NCI-H2107 treated with DMSO at 0.1 percent for 48 hours (cell line): ENCODE data around the gene RHOJ.
"Not testable (repeated sequence)": the region's sequence is repeated elsewhere in the genome, so short reads cannot be mapped to it uniquely, and the experiment has no call there.

Source experiments
- DNase-seq: peaks from one replicate; lab custom pipeline; 2025; ENCODE audit not compliant: unreplicated experiment; lab: John Stamatoyannopoulos, UW

The RHOJ gene

GRCh38 chr14:63266106-63266505, 61.9 kb downstream of the RHOJ start:
- DNase-seq: peak; percentile 24

DNA sequence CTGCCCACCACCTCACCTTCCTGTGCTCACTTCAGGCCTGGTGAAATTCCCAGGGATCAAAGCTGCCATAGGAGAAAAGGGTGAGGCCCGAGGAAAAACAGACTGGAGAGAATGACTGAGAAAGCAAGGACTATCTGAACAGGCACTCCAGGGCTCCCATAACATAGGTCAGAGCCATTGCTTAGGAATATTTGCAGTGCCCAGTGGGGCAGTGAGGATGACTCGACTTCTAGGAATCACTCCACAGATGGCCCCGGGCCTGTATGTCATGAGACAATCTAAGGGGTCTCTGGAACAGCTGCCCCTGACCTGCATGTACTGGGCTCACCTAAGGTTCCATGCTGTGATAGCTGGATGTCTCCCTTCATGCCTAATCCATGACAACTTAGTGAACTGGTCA, 62.9 kb downstream of the RHOJ start:
- DNase-seq: no peak

GRCh38 chr14:63268771-63269170, 64.5 kb downstream of the RHOJ start:
- DNase-seq: no peak

GRCh38 chr14:63269561-63270225, 65.5 kb downstream of the RHOJ start:
- no peak for DNase-seq

GRCh38 chr14:63273129-63273528, 68.9 kb downstream of the RHOJ start:
- no peak for DNase-seq

DNA sequence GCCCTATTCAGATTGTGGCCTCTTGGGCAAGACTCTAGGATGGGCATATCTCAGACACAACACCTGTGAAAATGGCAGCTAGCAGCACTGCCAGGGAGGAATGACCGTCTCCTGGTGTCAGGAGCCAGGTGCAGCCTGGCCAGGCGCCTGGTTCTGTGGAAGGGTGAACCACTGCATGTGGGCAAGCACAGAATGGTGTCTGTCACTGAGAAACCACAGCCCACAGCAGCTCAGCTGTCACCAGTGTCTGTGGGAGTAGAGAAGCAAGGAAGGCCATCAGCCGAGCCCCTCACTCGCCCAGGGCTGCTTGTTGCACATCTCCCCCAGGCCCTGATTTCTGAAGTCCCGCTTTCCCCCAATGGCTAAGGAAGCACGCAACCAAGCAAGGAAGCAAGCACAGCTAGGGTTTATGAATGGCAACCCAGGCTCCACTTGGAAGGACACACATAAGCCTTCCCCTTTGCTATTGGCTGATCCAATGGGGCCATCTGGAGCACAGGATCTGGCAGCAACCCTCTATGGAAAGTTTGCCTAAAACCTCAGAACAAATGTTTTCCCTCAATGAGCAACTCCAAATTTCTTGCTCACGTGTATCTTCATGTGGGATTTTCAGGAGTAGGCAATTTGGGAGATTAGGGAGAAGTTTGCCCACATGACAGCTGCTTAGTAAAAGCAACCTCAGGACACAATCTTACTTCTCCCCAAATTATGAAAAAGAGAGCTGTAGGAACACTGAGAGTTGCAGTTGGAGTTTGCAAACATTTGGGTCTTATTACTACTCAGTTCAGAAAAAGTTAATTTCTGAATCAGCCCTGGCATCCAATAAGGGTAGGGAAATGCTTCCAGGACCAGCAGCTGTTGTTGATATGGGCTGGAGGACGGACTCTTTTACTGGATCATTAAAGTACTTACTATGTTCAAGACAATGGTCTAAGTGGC, 69.7 kb downstream of the RHOJ start:
- DNase-seq: no peak

DNA sequence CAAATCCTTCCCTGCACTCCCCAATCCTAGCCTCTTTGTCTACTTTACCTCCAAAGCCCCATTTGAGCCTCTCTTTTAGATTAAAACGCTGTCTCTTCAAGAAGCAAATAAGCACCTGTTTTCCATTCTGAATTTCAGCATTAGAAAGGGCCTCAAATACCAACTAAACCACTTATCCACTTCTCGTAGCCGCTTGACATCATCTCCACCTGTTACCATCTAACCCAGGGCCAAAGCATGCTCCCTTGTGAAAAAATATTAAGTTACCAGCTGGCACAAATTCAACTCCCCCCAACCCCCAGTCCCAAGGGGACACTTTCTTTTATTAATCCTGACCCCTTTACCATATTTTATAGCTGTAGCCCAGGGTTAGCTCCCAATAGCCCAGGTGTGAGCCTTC, 71.4 kb downstream of the RHOJ start:
- DNase-seq: peak; percentile 100

DNA sequence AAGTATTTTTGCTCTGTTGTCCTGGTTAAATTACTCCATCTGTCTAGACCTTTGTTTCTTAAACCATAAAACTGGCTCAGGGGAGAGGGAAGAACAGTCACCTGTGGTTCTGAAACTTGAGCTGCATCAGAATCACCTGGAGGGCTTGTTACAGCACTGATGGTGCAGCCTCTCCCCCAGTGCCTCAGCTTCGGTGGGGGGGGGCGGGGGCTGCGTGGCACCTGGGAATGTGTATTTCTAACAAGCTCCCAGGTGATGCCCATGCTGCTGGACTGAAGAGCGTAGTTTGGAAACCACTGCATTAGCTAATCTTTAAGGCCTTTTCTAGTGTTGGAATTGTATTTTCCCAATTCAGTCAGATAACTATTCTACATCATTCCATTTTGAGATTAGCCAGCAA, 71.8 kb downstream of the RHOJ start:
- peak; percentile 100 for DNase-seq

- peak; percentile 99 for DNase-seq
Observed at GRCh38 chr14:63276492-63277342, 72.5 kb downstream of the RHOJ start.

GRCh38 chr14:63277591-63278183, 73.4 kb downstream of the RHOJ start:
- peak; percentile 89 for DNase-seq

- not testable (repeated sequence) for DNase-seq
Observed at GRCh38 chr14:63279933-63280332, 75.7 kb downstream of the RHOJ start.

GRCh38 chr14:63282997-63283883, 79.0 kb downstream of the RHOJ start:
- DNase-seq: no peak

DNA sequence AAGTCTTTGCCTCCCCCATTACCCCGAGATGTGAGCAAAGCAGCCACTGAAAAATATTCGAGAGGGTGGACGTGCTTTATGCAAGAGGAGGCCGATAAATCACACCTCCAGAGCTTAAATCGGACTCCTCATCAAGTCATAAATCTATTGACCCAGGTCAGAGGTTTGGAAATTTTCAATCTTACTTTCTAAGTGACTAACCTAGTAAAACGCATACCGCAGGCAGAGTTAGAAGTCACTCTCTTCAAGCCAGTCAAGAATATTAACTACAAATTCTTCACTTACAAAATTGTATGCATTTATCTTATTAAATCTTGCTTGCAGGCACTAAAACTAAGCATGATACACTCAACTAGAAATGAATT, 79.6 kb downstream of the RHOJ start:
- no peak for DNase-seq

DNA sequence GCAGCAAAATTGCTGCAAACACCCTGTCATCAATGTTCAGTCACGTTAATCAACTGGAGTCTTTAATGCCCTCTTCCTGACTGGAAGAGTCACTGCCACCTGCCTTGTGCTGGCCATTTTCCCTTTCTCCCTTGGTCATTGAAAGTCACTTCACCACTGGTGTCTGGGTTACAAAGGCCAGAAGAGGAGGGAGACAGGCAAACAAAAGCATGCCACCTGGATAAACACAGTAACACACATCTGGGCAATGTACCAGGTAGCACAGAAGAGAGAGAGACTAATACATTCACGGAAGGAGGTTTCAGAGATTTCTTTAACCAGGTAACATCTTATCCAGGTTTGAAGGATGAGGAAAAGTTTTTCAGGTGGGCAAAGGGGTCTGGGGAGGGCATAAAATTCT, 81.8 kb downstream of the RHOJ start:
- peak; percentile 93 for DNase-seq

- DNase-seq: no peak
Observed at GRCh38 chr14:63287666-63288483, 83.6 kb downstream of the RHOJ start.

- no peak for DNase-seq
Observed at GRCh38 chr14:63288853-63289252, 84.6 kb downstream of the RHOJ start.

- no peak for DNase-seq
Observed at GRCh38 chr14:63290741-63291430, 86.6 kb downstream of the RHOJ start.

- DNase-seq: no peak
Observed at GRCh38 chr14:63292805-63293204, 88.6 kb downstream of the RHOJ start.

DNA sequence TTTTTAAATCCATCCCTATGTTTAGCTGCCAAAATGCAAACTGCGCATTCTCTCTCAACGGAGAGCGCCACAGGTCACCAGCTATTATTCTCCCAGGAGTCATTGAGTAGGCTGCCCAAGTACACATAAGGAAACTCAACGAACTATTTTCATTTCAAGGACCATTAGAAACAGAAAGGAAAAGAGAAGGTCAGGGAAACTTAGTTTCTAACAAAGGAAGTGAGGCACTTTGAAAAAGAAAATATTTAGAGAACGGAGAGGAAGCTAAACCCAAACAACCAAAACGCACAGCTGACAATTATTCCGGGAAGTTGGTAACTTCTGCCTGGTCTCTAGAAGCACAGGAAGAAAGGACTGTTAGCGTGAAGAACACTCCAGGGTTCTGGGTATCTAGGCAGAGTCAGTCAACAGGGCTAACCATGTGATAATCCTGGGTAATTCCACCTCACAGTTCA, 91.0 kb downstream of the RHOJ start:
- DNase-seq: no peak
